Endodermal cell (in vitro differentiated cells): ENCODE results near the gene IL6ST. TPM values are rescaled to one million over a fixed set of nuclear protein-coding genes. Genes with fewer than 3 reads are reported as not detected.

Experiments
- DNase-seq: peaks from one replicate; pipeline ENCODE4 v3.0.0-alpha.2; 2017
- H3K27ac ChIP-seq: 2 replicates; pipeline ENCODE4 v1.5.1; 2013; ENCODE audit warnings: mild to moderate bottlenecking, low read depth, low read length, moderate library complexity
- H3K27me3 ChIP-seq: 2 replicates; pipeline ENCODE4 v1.6.1; 2013; ENCODE audit warnings: mild to moderate bottlenecking, low read length, moderate library complexity; ENCODE audit not compliant: insufficient read depth, control insufficient read depth, poor library complexity, severe bottlenecking
- H3K36me3 ChIP-seq: 2 replicates; pipeline ENCODE4 v1.7.0; 2013; ENCODE audit warnings: mild to moderate bottlenecking, low read length, moderate library complexity; ENCODE audit not compliant: control insufficient read depth, insufficient read depth
- H3K4me1 ChIP-seq: one replicate; pipeline ENCODE4 v1.7.0; 2013; ENCODE audit warnings: low read length; ENCODE audit not compliant: control insufficient read depth, insufficient read depth
- H3K4me3 ChIP-seq: 2 replicates; pipeline ENCODE4 v1.5.1; 2013; ENCODE audit warnings: mild to moderate bottlenecking, low read length, moderate library complexity
- H3K9ac ChIP-seq: 2 replicates; pipeline ENCODE4 v1.6.1; 2013; ENCODE audit warnings: mild to moderate bottlenecking, low read length, moderate library complexity; ENCODE audit not compliant: poor library complexity, severe bottlenecking; ENCODE audit errors: extremely low read depth
- H3K9me3 ChIP-seq: 2 replicates; pipeline ENCODE4 v1.6.1; 2013; ENCODE audit warnings: mild to moderate bottlenecking, low read length, moderate library complexity; ENCODE audit not compliant: control insufficient read depth
- H3K27ac Mint-ChIP-seq: 2 replicates; pipeline ENCODE4 v1.8.0; 2020; ENCODE audit warnings: mixed read lengths
- H3K27me3 Mint-ChIP-seq: 2 replicates; pipeline ENCODE4 v1.8.0; 2021; ENCODE audit warnings: mild to moderate bottlenecking, mixed read lengths; ENCODE audit not compliant: insufficient read depth
- H3K36me3 Mint-ChIP-seq: 2 replicates; pipeline ENCODE4 v1.8.0; 2020; ENCODE audit warnings: low read depth, mixed read lengths
- H3K4me1 Mint-ChIP-seq: 2 replicates; pipeline ENCODE4 v1.8.0; 2020; ENCODE audit warnings: mixed read lengths
- H3K4me3 Mint-ChIP-seq: 2 replicates; pipeline ENCODE4 v1.8.0; 2020; ENCODE audit warnings: mild to moderate bottlenecking, moderate library complexity, mixed read lengths
- H3K9me3 Mint-ChIP-seq: 2 replicates; pipeline ENCODE4 v1.8.0; 2020; ENCODE audit warnings: mild to moderate bottlenecking, mixed read lengths
- CTCF ChIP-seq: fragments of 200-600 bp; sonication (generic); conservative IDR thresholded peaks from 2 replicates; pipeline ENCODE4 v1.5.0; 2021; ENCODE audit warnings: antibody characterized with exemption, mild to moderate bottlenecking
- WGBS, 2 experiments: methylation state at CpG; one replicate each; pipeline versions ENCODE4 v1.1.5 to v1.1.7; 2013; ENCODE audit warnings: missing lambda C conversion rate in 2 of 2, mixed read lengths in 1 of 2; ENCODE audit not compliant: insufficient coverage in 1 of 2, insufficient read length in 1 of 2; 5-methylcytosine and 5-hydroxymethylcytosine counted together
- total RNA-seq, 2 donors: library from RNA; stranded (reverse); fragmentation: NEBNext Ultra II Directional in 1 of 2; extraction: Animal tissue kit (Norgen Biotek cat#: 25700) in 1 of 2; gene quantifications; 2 replicates in 1 of 2; 3 replicates in 1 of 2; pipeline ENCODE4 v1.2.1, GENCODE V29; 2021

The IL6ST gene
- total RNA-seq, 2 donors from 2014 or later = 26.3 to 30.4 TPM

GRCh38 chr5:55925712-55926111, 69.1 kb downstream of the IL6ST start:
- H3K4me3 Mint-ChIP-seq = no peak overlapping the region
- peaks cover 2% of the 10 kb centered on the region for H3K4me1 Mint-ChIP-seq
- Histone ChIP-seq H3K36me3 (no peaks in the 10 kb centered on the region), H3K4me3 (no peak overlapping the region), H3K27me3 (no peaks in the 10 kb centered on the region), H3K27ac (no peak overlapping the region), H3K9me3 (no peaks in the 10 kb centered on the region), H3K9ac (no peak overlapping the region), H3K4me1 (no peaks in the 10 kb centered on the region)
- TF ChIP-seq CTCF = no peak
- DNase-seq = no peak
- H3K9me3 Mint-ChIP-seq = no peaks in the 10 kb centered on the region
- H3K36me3 Mint-ChIP-seq = no peaks in the 10 kb centered on the region
- H3K27me3 Mint-ChIP-seq = no peaks in the 10 kb centered on the region
- 92 to 99% methylated on average over 5 of the region's 5 CpGs for WGBS, 2 experiments
- H3K27ac Mint-ChIP-seq = no peak overlapping the region

GRCh38 chr5:55925181-55925580, 69.6 kb downstream of the IL6ST start:
- H3K36me3 ChIP-seq = no peaks in the 10 kb centered on the region
- H3K4me1 ChIP-seq = no peaks in the 10 kb centered on the region
- Mint-ChIP-seq H3K9me3 (no peaks in the 10 kb centered on the region), H3K27me3 (no peaks in the 10 kb centered on the region), H3K4me1 (peaks cover 2% of the 10 kb centered on the region), H3K36me3 (no peaks in the 10 kb centered on the region), H3K27ac (no peak overlapping the region), H3K4me3 (no peak overlapping the region)
- H3K4me3 ChIP-seq = no peak overlapping the region
- no peak overlapping the region for H3K27ac ChIP-seq
- H3K27me3 ChIP-seq = no peaks in the 10 kb centered on the region
- no peak for DNase-seq
- H3K9ac ChIP-seq = no peak overlapping the region
- no peak for TF ChIP-seq CTCF
- WGBS, 2 experiments = 83 to 96% methylated on average over 1 to 3 of the region's 3 CpGs
- H3K9me3 ChIP-seq = no peaks in the 10 kb centered on the region

- H3K27me3 Mint-ChIP-seq = no peaks in the 10 kb centered on the region
- DNase-seq = no peak
- peaks cover 2% of the 10 kb centered on the region for H3K4me1 Mint-ChIP-seq
- Histone ChIP-seq H3K36me3 (no peaks in the 10 kb centered on the region), H3K4me3 (no peak overlapping the region), H3K9ac (no peak overlapping the region), H3K4me1 (peaks cover 1% of the 10 kb centered on the region), H3K27ac (no peak overlapping the region), H3K27me3 (no peaks in the 10 kb centered on the region), H3K9me3 (no peaks in the 10 kb centered on the region)
- no peak for TF ChIP-seq CTCF
- H3K27ac Mint-ChIP-seq = no peak overlapping the region
- H3K4me3 Mint-ChIP-seq = no peak overlapping the region
- H3K36me3 Mint-ChIP-seq = no peaks in the 10 kb centered on the region
- H3K9me3 Mint-ChIP-seq = no peaks in the 10 kb centered on the region
- 95% methylated on average over 9 to 11 of the region's 11 CpGs for WGBS, 2 experiments
Measured at GRCh38 chr5:55924744-55925143, 70.0 kb downstream of the IL6ST start.
